Loucy (cell line): ENCODE results near the gene GPN2.
"Not testable (repeated sequence)": the region's sequence is repeated elsewhere in the genome, so short reads cannot be mapped to it uniquely, and the experiment has no call there.

ENCODE experiments used
- H2AFZ ChIP-seq: fragments of 200-600 bp; sonication (generic); 2 replicates; pipeline ENCODE4 v1.6.0; 2016; ENCODE audit warnings: antibody characterized with exemption, mild to moderate bottlenecking, low read length, moderate library complexity
- H3F3A ChIP-seq: fragments of 200-600 bp; 2 replicates; pipeline ENCODE4 v1.6.0; 2016; ENCODE audit warnings: antibody characterized with exemption, low read depth, mild to moderate bottlenecking
- H3K27me3 ChIP-seq: fragments of 200-600 bp; sonication (generic); 2 replicates; pipeline ENCODE4 v1.6.1; 2014; ENCODE audit warnings: low read length, mild to moderate bottlenecking; ENCODE audit not compliant: insufficient read depth, poor library complexity, severe bottlenecking
- H3K36me3 ChIP-seq: fragments of 200-600 bp; sonication (generic); 2 replicates; pipeline ENCODE4 v1.6.1; 2016; ENCODE audit warnings: low read length; ENCODE audit not compliant: insufficient read depth
- H3K4me1 ChIP-seq: fragments of 200-600 bp; sonication (generic); 2 replicates; pipeline ENCODE4 v1.5.1; 2014; ENCODE audit warnings: low read length, mild to moderate bottlenecking; ENCODE audit not compliant: insufficient read depth, poor library complexity, severe bottlenecking
- H3K4me2 ChIP-seq: fragments of 200-600 bp; sonication (generic); 2 replicates; pipeline ENCODE4 v1.6.0; 2014; ENCODE audit warnings: antibody characterized with exemption, low read length, low read depth, mild to moderate bottlenecking; ENCODE audit not compliant: poor library complexity, severe bottlenecking
- H3K4me3 ChIP-seq: fragments of 200-600 bp; sonication (generic); 2 replicates; pipeline ENCODE4 v1.5.1; 2014; ENCODE audit warnings: low read length, mild to moderate bottlenecking, mixed read lengths; ENCODE audit not compliant: poor library complexity, severe bottlenecking
- H3K79me2 ChIP-seq: fragments of 200-600 bp; sonication (generic); 2 replicates; pipeline ENCODE4 v1.6.1; 2014; ENCODE audit warnings: low read length; ENCODE audit not compliant: insufficient read depth
- H3K9ac ChIP-seq: fragments of 200-600 bp; sonication (generic); 2 replicates; pipeline ENCODE4 v1.6.0; 2014; ENCODE audit warnings: mild to moderate bottlenecking, low read depth, low read length, moderate library complexity; ENCODE audit not compliant: poor library complexity, severe bottlenecking
- H3K9me2 ChIP-seq: fragments of 200-600 bp; sonication (generic); replicated peaks from 2 replicates; pipeline ENCODE4 v1.6.1; 2016; ENCODE audit warnings: low read depth, low read length, mixed read lengths
- H3K9me3 ChIP-seq: fragments of 200-600 bp; sonication (generic); 2 replicates; pipeline ENCODE4 v1.6.1; 2014; ENCODE audit warnings: mild to moderate bottlenecking, antibody characterized with exemption, low read length, low read depth; ENCODE audit not compliant: insufficient read depth
- H4K20me1 ChIP-seq: fragments of 200-600 bp; sonication (generic); 2 replicates; pipeline ENCODE4 v1.6.0; 2014; ENCODE audit warnings: antibody characterized with exemption, low read length, mild to moderate bottlenecking; ENCODE audit not compliant: insufficient read depth, poor library complexity, severe bottlenecking
- CTCF ChIP-seq: fragments of 200-600 bp; sonication (generic); conservative IDR thresholded peaks from 2 replicates; pipeline ENCODE4 v1.5.1; 2014; ENCODE audit warnings: mild to moderate bottlenecking, antibody characterized with exemption, low read length
- EZH2phosphoT487 ChIP-seq: fragments of 200-600 bp; IDR thresholded peaks from 2 replicates; pipeline ENCODE4 v1.6.1; 2018; ENCODE audit warnings: antibody characterized with exemption, mild to moderate bottlenecking, moderate library complexity, borderline replicate concordance

GPN2 gene

GRCh38 chr1:26887125-26887524, 3.0 kb downstream of the GPN2 start:
- Histone ChIP-seq H2AFZ (no peak overlapping the region), H3K27me3 (no peaks in the 10 kb centered on the region), H4K20me1 (peaks cover 15% of the 10 kb centered on the region), H3K9me3 (no peaks in the 10 kb centered on the region), H3K9me2 (no peaks in the 10 kb centered on the region), H3K36me3 (peaks cover 39% of the 10 kb centered on the region; the same call in 1 of the 2 replicates), H3K4me2 (no peak overlapping the region), H3K79me2 (peaks cover 21% of the 10 kb centered on the region), H3K4me1 (peaks cover 20% of the 10 kb centered on the region), H3F3A (no peaks in the 10 kb centered on the region), H3K9ac (no peak overlapping the region), H3K4me3 (no peak overlapping the region)
- TF ChIP-seq CTCF, result peak; percentile 68
- no peak for TF ChIP-seq EZH2phosphoT487

- TF ChIP-seq EZH2phosphoT487 (no peak), CTCF (no peak)
- Histone ChIP-seq H3K36me3 (peaks cover 63% of the 10 kb centered on the region; the same call in 1 of the 2 replicates), H3K4me3 (no peak overlapping the region), H3K9me3 (no peaks in the 10 kb centered on the region), H4K20me1 (no peaks in the 10 kb centered on the region), H3F3A (no peaks in the 10 kb centered on the region), H3K79me2 (no peaks in the 10 kb centered on the region), H3K9me2 (no peaks in the 10 kb centered on the region), H3K27me3 (no peaks in the 10 kb centered on the region), H3K4me1 (no peaks in the 10 kb centered on the region), H3K9ac (no peak overlapping the region), H2AFZ (no peak overlapping the region), H3K4me2 (no peak overlapping the region)
These were observed 7.2 kb downstream of the GPN2 start for GRCh38 chr1:26882696-26883463.

GRCh38 chr1:26881611-26882010, 8.5 kb downstream of the GPN2 start:
- H3K27me3 ChIP-seq, H3F3A ChIP-seq, H3K4me2 ChIP-seq, H3K9ac ChIP-seq, H2AFZ ChIP-seq, H4K20me1 ChIP-seq, H3K9me2 ChIP-seq, H3K9me3 ChIP-seq, H3K4me3 ChIP-seq, H3K4me1 ChIP-seq, H3K79me2 ChIP-seq: not testable (repeated sequence)
- peaks cover 67% of the 10 kb centered on the region; the same call in 1 of the 2 replicates for H3K36me3 ChIP-seq

GRCh38 chr1:26879793-26880192, 10.3 kb downstream of the GPN2 start:
- Histone ChIP-seq H3K4me3 (no peak overlapping the region), H3K9me2 (no peaks in the 10 kb centered on the region), H3K9ac (no peak overlapping the region), H3K4me1 (no peaks in the 10 kb centered on the region), H2AFZ (no peak overlapping the region), H3K9me3 (no peaks in the 10 kb centered on the region), H3K36me3 (peaks cover 54% of the 10 kb centered on the region; the same call in 1 of the 2 replicates), H3K4me2 (no peak overlapping the region), H4K20me1 (no peaks in the 10 kb centered on the region), H3K27me3 (no peaks in the 10 kb centered on the region), H3K79me2 (no peaks in the 10 kb centered on the region), H3F3A (no peaks in the 10 kb centered on the region)
- no peak for TF ChIP-seq CTCF
- no peak for TF ChIP-seq EZH2phosphoT487
